ENCODE measurements around the gene MEIOB. TPM values are rescaled to one million over a fixed set of nuclear protein-coding genes. Genes with fewer than 3 reads are reported as not detected.
A peak's percentile ranks its signal among the peaks of the same experiment; 100 is the strongest.

MEIOB gene
- total and polyA plus RNA-seq, 2 experiments from 2014 or later: 0.28 TPM; not detected in 1

- no peak overlapping the region for H3K4me2 ChIP-seq
Measured at GRCh38 chr16:1870365-1871082, 1.4 kb downstream of the MEIOB start.

GRCh38 chr16:1865902-1866690 lies 5.9 kb downstream of the MEIOB start:
- 62% methylated on average over 6 of the region's 6 CpGs for WGBS (ENCODE audit: low lambda C conversion rate, missing lambda C conversion rate)
- H3K4me3 ChIP-seq: no peak overlapping the region
- peaks cover 11% of the 10 kb centered on the region for H3K27me3 ChIP-seq
- H3K27ac ChIP-seq: no peak overlapping the region
- H4K20me1 ChIP-seq (ENCODE audit: insufficient read depth, poor library complexity, severe bottlenecking): no peaks in the 10 kb centered on the region
- H3K4me2 ChIP-seq: no peak overlapping the region
- H3K36me3 ChIP-seq (replicated peaks; ENCODE audit: insufficient read depth, low read depth): no peaks in the 10 kb centered on the region
- TF ChIP-seq, protein P1, sequence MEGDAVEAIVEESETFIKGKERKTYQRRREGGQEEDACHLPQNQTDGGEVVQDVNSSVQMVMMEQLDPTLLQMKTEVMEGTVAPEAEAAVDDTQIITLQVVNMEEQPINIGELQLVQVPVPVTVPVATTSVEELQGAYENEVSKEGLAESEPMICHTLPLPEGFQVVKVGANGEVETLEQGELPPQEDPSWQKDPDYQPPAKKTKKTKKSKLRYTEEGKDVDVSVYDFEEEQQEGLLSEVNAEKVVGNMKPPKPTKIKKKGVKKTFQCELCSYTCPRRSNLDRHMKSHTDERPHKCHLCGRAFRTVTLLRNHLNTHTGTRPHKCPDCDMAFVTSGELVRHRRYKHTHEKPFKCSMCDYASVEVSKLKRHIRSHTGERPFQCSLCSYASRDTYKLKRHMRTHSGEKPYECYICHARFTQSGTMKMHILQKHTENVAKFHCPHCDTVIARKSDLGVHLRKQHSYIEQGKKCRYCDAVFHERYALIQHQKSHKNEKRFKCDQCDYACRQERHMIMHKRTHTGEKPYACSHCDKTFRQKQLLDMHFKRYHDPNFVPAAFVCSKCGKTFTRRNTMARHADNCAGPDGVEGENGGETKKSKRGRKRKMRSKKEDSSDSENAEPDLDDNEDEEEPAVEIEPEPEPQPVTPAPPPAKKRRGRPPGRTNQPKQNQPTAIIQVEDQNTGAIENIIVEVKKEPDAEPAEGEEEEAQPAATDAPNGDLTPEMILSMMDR (IDR thresholded peaks at IDR 0.05; ENCODE audit: poor library complexity): no peak
- no peak for TF ChIP-seq EZH2 (IDR thresholded peaks at IDR 0.05; ENCODE audit: borderline replicate concordance)
- TF ChIP-seq EZH2phosphoT487 (IDR thresholded peaks at IDR 0.05; ENCODE audit: low read depth, severe bottlenecking, unreplicated experiment): no peak
- H3K9me3 ChIP-seq (ENCODE audit: low read depth): no peaks in the 10 kb centered on the region
- no peaks in the 10 kb centered on the region for H3K79me2 ChIP-seq
- no peak for DNase-seq (ENCODE audit: low spot score)
- H2AFZ ChIP-seq: no peak overlapping the region
- H3K4me1 ChIP-seq (ENCODE audit: insufficient read depth): no peaks in the 10 kb centered on the region
- no peaks in the 10 kb centered on the region for H3K9me2 ChIP-seq (replicated peaks; ENCODE audit: insufficient read depth)

More at GRCh38 chr16:1870365-1871082, 1.4 kb downstream of the MEIOB start:
- Histone ChIP-seq H3K4me1 (ENCODE audit: insufficient read depth) (no peaks in the 10 kb centered on the region), H3K27me3 (peaks cover 29% of the 10 kb centered on the region), H3K36me3 (replicated peaks; ENCODE audit: insufficient read depth, low read depth) (no peaks in the 10 kb centered on the region), H4K20me1 (ENCODE audit: insufficient read depth, poor library complexity, severe bottlenecking) (no peaks in the 10 kb centered on the region), H3K9me3 (ENCODE audit: low read depth) (no peaks in the 10 kb centered on the region), H3K27ac (peak overlapping the region; percentile 66), H3K9me2 (replicated peaks; ENCODE audit: insufficient read depth) (no peaks in the 10 kb centered on the region), H3K79me2 (no peaks in the 10 kb centered on the region), H3K4me3 (no peak overlapping the region), H2AFZ (no peak overlapping the region)
- DNase-seq (ENCODE audit: low spot score): peak; percentile 28
- 49% methylated on average over 9 of the region's 9 CpGs for WGBS (ENCODE audit: low lambda C conversion rate, missing lambda C conversion rate)
- TF ChIP-seq, protein P1 (IDR thresholded peaks at IDR 0.05; ENCODE audit: poor library complexity): no peak
- TF ChIP-seq EZH2phosphoT487 (IDR thresholded peaks at IDR 0.05; ENCODE audit: low read depth, severe bottlenecking, unreplicated experiment) (no peak), EZH2 (IDR thresholded peaks at IDR 0.05; ENCODE audit: borderline replicate concordance) (no peak)

DNA sequence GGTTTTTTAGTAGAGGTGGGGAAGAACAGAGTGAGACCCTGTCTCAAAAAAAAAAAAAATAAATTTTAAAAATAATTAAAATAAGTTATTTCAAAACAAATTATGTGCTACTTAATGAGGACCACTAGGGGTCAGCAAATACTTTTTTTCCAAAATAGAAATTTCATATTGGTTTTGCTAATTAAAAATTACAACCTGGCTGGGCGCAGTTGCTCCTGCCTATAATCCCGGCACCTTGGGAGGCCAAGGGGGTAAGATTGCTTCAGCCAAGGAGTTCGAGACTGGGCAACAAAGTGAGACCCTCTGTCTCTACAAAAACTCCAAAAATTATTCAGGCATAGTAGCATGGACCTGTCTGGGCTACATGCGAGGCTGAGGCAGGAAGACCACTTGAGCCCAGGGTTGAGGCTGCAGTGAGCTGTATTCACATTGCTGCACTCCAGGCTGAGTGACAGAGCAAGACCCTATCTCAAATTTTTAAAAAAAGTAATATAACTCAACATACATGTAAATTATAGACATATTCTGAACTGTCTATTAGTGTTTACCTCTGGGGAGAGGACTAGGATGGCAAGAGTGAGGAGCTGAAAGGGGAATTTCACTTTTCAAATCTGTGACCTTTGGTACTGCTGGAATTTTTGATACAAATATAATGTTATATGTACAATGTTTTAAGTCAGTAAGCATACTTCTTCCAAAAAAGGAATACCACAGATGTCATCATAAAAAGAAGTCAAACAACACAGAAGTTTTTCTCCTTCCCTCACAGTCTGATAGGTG lies 8.1 kb downstream of the MEIOB start:
- no peak overlapping the region for H2AFZ ChIP-seq
- H3K4me3 ChIP-seq: no peak overlapping the region
- H4K20me1 ChIP-seq (ENCODE audit: insufficient read depth, poor library complexity, severe bottlenecking): no peaks in the 10 kb centered on the region
- peak; percentile 50 for DNase-seq (ENCODE audit: low spot score)
- H3K9me3 ChIP-seq (ENCODE audit: low read depth): no peaks in the 10 kb centered on the region
- peaks cover 16% of the 10 kb centered on the region for H3K27me3 ChIP-seq
- no peaks in the 10 kb centered on the region for H3K36me3 ChIP-seq (replicated peaks; ENCODE audit: insufficient read depth, low read depth)
- 26% methylated on average over 4 of the region's 4 CpGs for WGBS (ENCODE audit: low lambda C conversion rate, missing lambda C conversion rate)
- no peak overlapping the region for H3K27ac ChIP-seq
- H3K79me2 ChIP-seq: no peaks in the 10 kb centered on the region
- TF ChIP-seq, protein P1 (IDR thresholded peaks at IDR 0.05; ENCODE audit: poor library complexity): peak; percentile 71
- TF ChIP-seq EZH2phosphoT487 (IDR thresholded peaks at IDR 0.05; ENCODE audit: low read depth, severe bottlenecking, unreplicated experiment): no peak
- no peak overlapping the region for H3K4me2 ChIP-seq
- no peaks in the 10 kb centered on the region for H3K9me2 ChIP-seq (replicated peaks; ENCODE audit: insufficient read depth)
- H3K4me1 ChIP-seq (ENCODE audit: insufficient read depth): no peaks in the 10 kb centered on the region

Data from hepatocyte (in vitro differentiated cells).